HCT116 (cell line): ENCODE data around the gene MAFG.

Experiments used
- CBX3 ChIP-seq: IDR thresholded peaks from 2 replicates; pipeline ENCODE4 v1.6.1; 2012; ENCODE audit warnings: low read depth
- CTCF ChIP-seq, 3 experiments: fragments of 200-600 bp in 1 of 3; sonication (generic) in 1 of 3; IDR thresholded peaks in 2 of 3; conservative IDR thresholded peaks in 1 of 3; 2 replicates each; pipeline ENCODE4 v1.5.1; 2012 to 2017; ENCODE audit warnings: low read depth in 2 of 3, low read length in 2 of 3, antibody characterized with exemption in 1 of 3, borderline replicate concordance in 1 of 3, control low read depth in 1 of 3, mild to moderate bottlenecking in 1 of 3, mixed read lengths in 1 of 3, mixed run types in 1 of 3, moderate library complexity in 1 of 3; ENCODE audit not compliant: insufficient read depth in 1 of 3
- EZH2 ChIP-seq: fragments of 200-600 bp; sonication (generic); IDR thresholded peaks from 2 replicates; pipeline ENCODE4 v1.6.1; 2017; ENCODE audit warnings: antibody characterized with exemption, mixed run types
- POLR2A ChIP-seq: IDR thresholded peaks from 2 replicates; pipeline ENCODE4 v1.7.0; 2011; ENCODE audit warnings: borderline replicate concordance; ENCODE audit not compliant: insufficient read depth, insufficient read length; ENCODE audit errors: extremely low read depth
- RAD21 ChIP-seq: IDR thresholded peaks from 2 replicates; pipeline ENCODE4 v1.6.1; 2012; ENCODE audit warnings: low read depth, mild to moderate bottlenecking

- TF ChIP-seq POLR2A = no peak
- no peak for TF ChIP-seq CBX3
- no peak for TF ChIP-seq EZH2
- no peak for TF ChIP-seq RAD21
- no peak; a peak in 1 of 6 replicates for TF ChIP-seq CTCF (IDR thresholded peaks at IDR 0.05 in 2 of 3, conservative IDR thresholded peaks at IDR 0.05 in 1 of 3; ENCODE audit: borderline replicate concordance in 1 of 3, insufficient read depth in 1 of 3, low read depth in 2 of 3, low read length in 2 of 3)
Observed at GRCh38 chr17:81958633-81959342, 31.3 kb upstream of the MAFG start.
